Measurements from ENCODE around the gene PTPN21. TPM values are rescaled to one million over a fixed set of nuclear protein-coding genes. Genes with fewer than 3 reads are reported as not detected.

The PTPN21 gene
- total RNA-seq, 1 experiment from 2014 or later, result 15.0 TPM

- peaks cover 2% of the 10 kb centered on the region; the same call in 1 of the 2 replicates for H3K36me3 ChIP-seq (ENCODE audit: control insufficient read depth, insufficient read depth, low read length)
- in situ Hi-C loops (cut with HindIII; ENCODE audit: low pct_unique_long_range_greater_than_20kb, low sequenced_read_pairs) (no loop called here), intact Hi-C loops (cut with micrococcal nuclease; ENCODE audit: unreplicated experiment) (no loop called here)
- ATAC-seq (no peak), DNase-seq (ENCODE audit: low read depth, low spot score) (no peak)
- no peaks in the 10 kb centered on the region for H3K27me3 ChIP-seq (ENCODE audit: control insufficient read depth, insufficient read depth, low read length)
- BruUV-seq (replicated peaks), result no TSS peak
- no peaks in the 10 kb centered on the region for H3K9me3 ChIP-seq (ENCODE audit: control insufficient read depth, insufficient read depth, low read depth, low read length)
- H3K27ac ChIP-seq (ENCODE audit: low read length), result no peak overlapping the region
- CTCF ChIA-PET, result no interaction called here
- H3K4me1 ChIP-seq (ENCODE audit: control insufficient read depth, insufficient read depth, low read length), result no peaks in the 10 kb centered on the region
- no peak for TF ChIP-seq REST (IDR thresholded peaks at IDR 0.05; ENCODE audit: insufficient read depth in 1 of 2, low read depth in 2 of 2, low read length in 1 of 2)
- TF ChIP-seq CTCF (IDR thresholded peaks at IDR 0.05), result no peak
- no peak for TF ChIP-seq SIN3A (IDR thresholded peaks at IDR 0.05; ENCODE audit: borderline replicate concordance, insufficient read depth, low read depth, low read length)
- no peak for TF ChIP-seq TCF7L2 (IDR thresholded peaks at IDR 0.05; ENCODE audit: low read depth, low read length)
- TF ChIP-seq POLR2AphosphoS5 (IDR thresholded peaks at IDR 0.05; ENCODE audit: low read depth, low read length), result no peak
- POLR2A ChIA-PET, result no interaction called here
- no peak overlapping the region for H3K4me3 ChIP-seq (ENCODE audit: low read depth in 2 of 2, low read length in 2 of 2)
These were observed 123.8 kb downstream of the PTPN21 start for GRCh38 chr14:88430976-88431375.

GRCh38 chr14:88426271-88426670 lies 128.5 kb downstream of the PTPN21 start:
- Histone ChIP-seq H3K9me3 (ENCODE audit: control insufficient read depth, insufficient read depth, low read depth, low read length) (no peaks in the 10 kb centered on the region), H3K27ac (ENCODE audit: low read length) (no peak overlapping the region), H3K27me3 (ENCODE audit: control insufficient read depth, insufficient read depth, low read length) (no peaks in the 10 kb centered on the region), H3K4me3 (ENCODE audit: low read depth in 2 of 2, low read length in 2 of 2) (no peak overlapping the region), H3K36me3 (ENCODE audit: control insufficient read depth, insufficient read depth, low read length) (peaks cover 2% of the 10 kb centered on the region; the same call in 1 of the 2 replicates), H3K4me1 (ENCODE audit: control insufficient read depth, insufficient read depth, low read length) (no peaks in the 10 kb centered on the region)
- ATAC-seq (no peak), DNase-seq (ENCODE audit: low read depth, low spot score) (no peak)
- in situ Hi-C loops (cut with HindIII; ENCODE audit: low pct_unique_long_range_greater_than_20kb, low sequenced_read_pairs) (no loop called here), intact Hi-C loops (cut with micrococcal nuclease; ENCODE audit: unreplicated experiment) (no loop called here)
- CTCF ChIA-PET, result no interaction called here
- no peak for TF ChIP-seq REST (IDR thresholded peaks at IDR 0.05; ENCODE audit: insufficient read depth in 1 of 2, low read depth in 2 of 2, low read length in 1 of 2)
- no peak for TF ChIP-seq TCF7L2 (IDR thresholded peaks at IDR 0.05; ENCODE audit: low read depth, low read length)
- no peak for TF ChIP-seq SIN3A (IDR thresholded peaks at IDR 0.05; ENCODE audit: borderline replicate concordance, insufficient read depth, low read depth, low read length)
- no peak for TF ChIP-seq POLR2AphosphoS5 (IDR thresholded peaks at IDR 0.05; ENCODE audit: low read depth, low read length)
- TF ChIP-seq CTCF (IDR thresholded peaks at IDR 0.05), result no peak
- POLR2A ChIA-PET, result no interaction called here
- BruUV-seq (replicated peaks), result no TSS peak
